ENCODE measurements around the gene ZNF808. TPM values are rescaled to one million over a fixed set of nuclear protein-coding genes. Genes with fewer than 3 reads are reported as not detected.
"Not testable (repeated sequence)": the region's sequence is repeated elsewhere in the genome, so short reads cannot be mapped to it uniquely, and the experiment has no call there.

The ZNF808 gene
- polyA plus RNA-seq, 4 donors, result 7.9 to 11.5 (median 10.4) TPM

- DNase-seq (ENCODE audit: low read depth in 4 of 4, low spot score in 3 of 4), result no peak
Observed at GRCh38 chr19:52585604-52586003, 58.1 kb downstream of the ZNF808 start.

DNA sequence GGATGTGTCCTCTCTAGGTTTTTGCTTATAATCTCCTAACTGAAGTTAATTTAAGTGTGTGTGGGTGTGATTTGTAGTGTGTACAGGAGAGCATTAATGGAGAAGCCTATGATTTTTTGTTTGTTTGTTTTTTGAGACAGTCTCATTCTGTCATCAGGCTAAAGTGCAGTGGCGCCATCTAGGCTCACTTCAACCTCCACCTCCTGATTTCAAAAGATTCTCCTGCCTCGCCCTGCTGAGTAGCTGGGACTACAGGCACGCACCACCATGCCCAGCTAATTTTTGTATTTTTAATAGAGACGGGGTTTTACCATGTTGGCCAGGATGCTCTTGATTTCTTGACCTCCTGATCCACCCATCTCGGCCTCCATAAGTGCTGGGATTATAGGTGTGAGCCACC is 63.3 kb downstream of the ZNF808 start:
- DNase-seq (ENCODE audit: low read depth in 4 of 4, low spot score in 3 of 4), result no peak

DNA sequence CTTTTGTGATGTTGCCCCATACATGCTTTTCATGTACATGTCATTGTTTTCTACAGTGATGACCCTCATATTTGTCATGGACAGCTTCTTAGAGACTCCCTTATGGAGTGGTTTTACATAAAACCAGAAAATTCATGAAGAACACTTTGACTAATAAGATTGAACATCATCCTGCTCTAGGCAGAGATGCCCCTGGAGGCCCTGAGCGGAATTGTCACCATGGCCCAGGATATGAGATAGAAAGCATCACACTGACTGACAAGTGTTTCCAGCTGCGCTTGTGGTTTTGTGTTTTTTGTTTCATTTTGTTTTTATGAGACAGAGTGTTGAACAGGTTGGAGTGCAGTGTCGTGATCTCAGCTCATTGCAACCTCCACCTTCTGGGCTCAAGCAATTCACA is 64.8 kb downstream of the ZNF808 start:
- DNase-seq (ENCODE audit: low read depth in 4 of 4, low spot score in 3 of 4), result no peak

DNA sequence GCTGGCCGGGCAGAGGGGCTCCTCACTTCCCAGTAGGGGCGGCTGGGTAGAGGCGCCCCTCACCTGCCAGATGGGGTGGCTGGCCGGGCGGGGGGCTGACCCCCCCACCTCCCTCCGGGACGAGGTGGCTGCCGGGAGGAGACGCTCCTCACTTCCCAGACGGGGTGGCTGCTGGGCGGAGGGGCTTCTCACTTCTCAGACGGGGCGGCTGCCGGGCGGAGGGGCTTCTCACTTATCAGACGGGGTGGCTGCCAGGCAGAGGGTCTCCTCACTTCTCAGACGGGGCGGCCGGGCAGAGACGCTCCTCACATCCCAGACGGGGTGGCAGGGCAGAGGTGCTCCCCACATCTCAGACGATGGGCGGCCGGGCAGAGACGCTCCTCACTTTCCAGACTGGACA is 66.0 kb downstream of the ZNF808 start:
- not testable (repeated sequence) for DNase-seq (ENCODE audit: low read depth in 4 of 4, low spot score in 3 of 4)

- DNase-seq (ENCODE audit: low read depth in 4 of 4, low spot score in 3 of 4), result no peak
Observed at GRCh38 chr19:52599241-52599640, 71.8 kb downstream of the ZNF808 start.

- no peak for DNase-seq (ENCODE audit: low read depth in 4 of 4, low spot score in 3 of 4)
Observed at GRCh38 chr19:52600639-52601024, 73.2 kb downstream of the ZNF808 start.

DNA sequence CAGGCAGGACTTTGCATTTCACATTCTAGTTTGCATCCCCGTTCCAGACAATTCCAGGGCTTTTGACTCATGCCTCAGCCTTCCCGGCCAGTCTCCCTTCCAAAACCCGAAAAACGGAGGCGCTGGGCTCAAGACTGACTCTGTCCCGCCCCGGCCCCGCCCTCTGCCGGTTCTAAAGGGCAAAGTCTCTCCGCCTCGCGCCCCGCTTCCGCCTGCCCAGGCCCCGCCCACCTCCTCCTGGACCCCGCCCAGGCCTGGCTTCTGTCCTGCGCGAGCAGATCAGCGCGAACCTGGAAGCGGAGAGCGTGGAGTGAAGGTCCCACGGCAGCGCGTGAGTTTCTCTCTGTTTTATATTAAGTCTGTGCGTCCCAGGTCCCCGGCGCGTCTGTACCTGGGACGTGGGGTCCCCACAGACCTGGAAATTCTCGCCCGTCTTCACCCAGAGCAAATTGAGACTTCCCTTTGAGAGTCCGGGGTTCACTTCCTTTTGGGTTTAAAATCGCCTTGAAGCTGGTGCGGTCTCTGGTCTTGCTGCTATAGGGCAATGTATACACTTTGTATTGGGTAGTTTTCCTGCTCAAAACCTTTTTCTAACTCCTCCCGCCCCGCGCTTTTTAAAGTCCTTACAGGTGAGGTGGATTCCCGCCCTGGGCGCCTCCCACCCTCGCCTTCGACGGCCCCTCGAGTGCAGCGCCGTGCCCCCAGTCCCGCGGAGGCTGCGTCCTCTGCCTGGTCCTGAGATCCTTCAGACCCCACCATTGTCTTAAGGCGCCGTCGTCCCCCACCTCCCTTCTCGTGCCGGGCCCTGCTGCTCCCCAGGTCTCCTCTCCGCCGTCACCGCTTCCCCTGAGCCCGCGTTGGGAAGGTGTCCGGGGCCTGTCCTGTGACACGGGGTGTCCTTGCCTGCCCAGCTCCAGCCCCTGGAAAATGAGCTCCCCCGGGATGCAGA is 73.8 kb downstream of the ZNF808 start:
- DNase-seq (ENCODE audit: low read depth in 4 of 4, low spot score in 3 of 4), result peak; percentile 75 to 84 (median 82)

GRCh38 chr19:52601974-52602366 is 74.5 kb downstream of the ZNF808 start:
- DNase-seq (ENCODE audit: low read depth in 4 of 4, low spot score in 3 of 4), result not testable (repeated sequence)

GRCh38 chr19:52602941-52603340 is 75.5 kb downstream of the ZNF808 start:
- DNase-seq (ENCODE audit: low read depth in 4 of 4, low spot score in 3 of 4), result no peak

DNA sequence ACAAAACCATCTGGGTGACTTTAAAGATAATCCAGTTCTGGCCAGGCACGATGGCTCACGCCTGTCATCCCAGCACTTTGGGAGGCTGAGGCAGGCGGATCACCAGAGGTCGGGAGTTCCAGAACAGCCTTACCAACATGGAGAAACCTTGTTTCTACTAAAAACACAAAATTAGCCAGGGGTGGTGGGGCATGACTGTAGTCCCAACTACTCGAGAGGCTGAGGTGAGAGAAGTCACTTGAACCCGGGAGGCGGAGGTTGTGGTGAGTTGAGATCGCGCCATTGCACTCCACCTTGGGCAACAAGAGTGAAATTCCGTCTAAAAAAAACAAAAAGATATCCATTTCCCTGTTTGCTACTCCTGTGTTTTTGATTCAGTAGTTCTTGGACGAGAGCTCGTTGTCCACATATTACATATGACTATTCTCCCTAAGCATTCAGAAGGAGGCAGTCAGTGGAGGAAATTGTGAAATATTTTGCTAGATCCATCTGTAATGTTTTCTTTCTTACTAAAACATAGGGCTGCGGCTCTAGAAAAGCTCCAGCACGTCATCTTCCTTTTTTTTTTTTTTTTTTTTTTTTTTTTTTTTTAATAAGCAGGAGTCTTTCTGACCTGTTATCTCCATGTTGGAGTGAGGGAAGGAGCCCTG is 76.2 kb downstream of the ZNF808 start:
- no peak for DNase-seq (ENCODE audit: low read depth in 4 of 4, low spot score in 3 of 4)

Other genes starting within 250 kb of the ZNF808 start
- 10 to 100 TPM; 13.9 to 20.4 (median 18.7) TPM for gene ZNF480, start 230.5 kb upstream of the ZNF808 start, polyA plus RNA-seq (ENCODE audit: insufficient read length in 4 of 4)
- gene ZNF610, start 191.4 kb upstream of the ZNF808 start, polyA plus RNA-seq (ENCODE audit: insufficient read length in 4 of 4), result 10 to 100 TPM; 10.1 to 15.1 (median 13.2) TPM
- 10 to 100 TPM; 20.6 to 27.7 (median 23.5) TPM for gene ZNF880, start 157.7 kb upstream of the ZNF808 start, polyA plus RNA-seq (ENCODE audit: insufficient read length in 4 of 4)
- gene ZNF528, start 129.8 kb upstream of the ZNF808 start, polyA plus RNA-seq (ENCODE audit: insufficient read length in 4 of 4), result 10 to 100 TPM; 28.9 to 39.0 (median 30.2) TPM
- gene ZNF534, start 98.5 kb upstream of the ZNF808 start, polyA plus RNA-seq (ENCODE audit: insufficient read length in 4 of 4), result under 1 TPM; 0.49 to 0.87 (median 0.80) TPM
- 1 to 10 TPM; 4.6 to 7.1 (median 5.8) TPM for gene ZNF578, start 74.1 kb upstream of the ZNF808 start, polyA plus RNA-seq (ENCODE audit: insufficient read length in 4 of 4)
- gene ZNF701, start 42.6 kb downstream of the ZNF808 start, polyA plus RNA-seq (ENCODE audit: insufficient read length in 4 of 4), result 10 to 100 TPM; 13.3 to 15.2 (median 14.0) TPM
- gene ZNF83, start 110.7 kb downstream of the ZNF808 start, polyA plus RNA-seq (ENCODE audit: insufficient read length in 4 of 4), result 100 to 1,000 TPM in 1 of 4 donors, 10 to 100 TPM in 3; 73.0 to 107 (median 76.5) TPM
- gene ZNF611, start 207.4 kb downstream of the ZNF808 start, polyA plus RNA-seq (ENCODE audit: insufficient read length in 4 of 4), result 10 to 100 TPM; 13.6 to 19.8 (median 17.2) TPM